CD4-positive, alpha-beta T cell treated with Interleukin-2 at 100 ng/mL for 4 hours (primary cell): ENCODE data around the gene BHLHE40.
A peak's percentile ranks its signal among the peaks of the same experiment; 100 is the strongest.

Source experiments
- DNase-seq: peaks from one replicate; pipeline ENCODE4 v3.0.0-alpha.2; 2020; ENCODE audit warnings: low spot score

Gene BHLHE40

GRCh38 chr3:4983739-4984510, 4.7 kb downstream of the BHLHE40 start:
- peak; percentile 93 for DNase-seq

GRCh38 chr3:4984511-4984864, 5.3 kb downstream of the BHLHE40 start:
- no peak for DNase-seq

GRCh38 chr3:4985330-4986174, 6.3 kb downstream of the BHLHE40 start:
- DNase-seq, result no peak

GRCh38 chr3:4986175-4986781, 7.0 kb downstream of the BHLHE40 start:
- no peak for DNase-seq

DNA sequence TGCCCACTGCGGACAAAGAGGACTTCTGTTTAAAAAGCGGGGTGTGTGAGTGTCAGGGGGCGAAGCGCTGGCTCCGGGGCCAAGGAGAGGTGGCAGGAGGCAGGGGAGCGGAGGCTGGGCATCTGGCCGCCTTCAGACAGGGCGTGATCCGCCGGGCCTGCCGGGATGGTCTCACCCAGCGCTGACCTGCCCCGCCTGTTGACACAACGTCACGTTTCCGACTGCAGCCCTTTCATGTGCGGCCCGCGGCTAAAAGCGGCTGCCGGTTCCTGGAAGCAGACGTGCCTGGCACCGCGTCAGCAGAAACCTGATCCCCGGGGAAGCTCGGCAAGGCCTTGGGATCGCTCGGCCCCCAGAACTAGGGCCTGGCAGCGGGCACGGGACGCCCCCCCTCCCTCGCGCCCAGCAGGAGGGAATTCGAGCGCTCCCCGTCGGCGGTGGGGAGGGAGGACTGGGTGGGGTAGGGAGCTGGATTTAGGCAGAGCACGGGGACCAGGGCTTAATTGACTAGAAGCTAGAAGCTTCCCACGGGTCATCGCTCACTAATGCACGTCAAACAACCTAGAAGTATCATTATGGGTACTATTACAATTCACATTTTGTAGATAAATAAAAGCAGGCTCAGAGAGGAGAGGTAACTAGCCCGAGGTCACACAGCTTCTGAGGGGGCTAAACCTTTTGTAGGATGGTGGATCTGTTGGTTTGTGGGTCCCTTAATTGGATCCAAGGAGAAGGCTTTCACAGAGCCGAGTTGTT, 7.7 kb downstream of the BHLHE40 start:
- DNase-seq, result peak; percentile 75

- DNase-seq, result no peak
Measured at GRCh38 chr3:4987538-4988296, 8.5 kb downstream of the BHLHE40 start.

- DNase-seq, result no peak
Measured at GRCh38 chr3:4988983-4989834, 10.0 kb downstream of the BHLHE40 start.

GRCh38 chr3:4990069-4990468, 10.8 kb downstream of the BHLHE40 start:
- DNase-seq, result peak; percentile 34

DNA sequence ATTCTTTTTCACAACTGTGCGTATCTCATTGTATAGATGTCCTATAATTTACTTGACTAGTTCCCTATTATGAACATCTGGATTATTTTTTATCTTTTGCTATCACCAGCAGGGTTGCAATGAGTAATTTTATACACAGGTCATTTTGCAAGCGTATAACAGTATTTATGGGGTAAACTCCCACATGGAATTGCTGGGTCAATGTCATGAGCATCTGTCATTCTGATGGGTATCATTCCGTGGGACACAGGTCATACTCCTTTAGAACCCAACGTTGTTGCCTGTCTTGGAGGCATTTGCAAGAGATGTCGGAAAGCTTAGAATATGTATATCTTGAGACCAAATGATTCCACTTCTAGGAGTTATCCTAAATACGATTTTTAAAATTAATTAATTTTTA, 12.9 kb downstream of the BHLHE40 start:
- DNase-seq, result no peak

- no peak for DNase-seq
Measured at GRCh38 chr3:4993276-4994143, 14.3 kb downstream of the BHLHE40 start.

DNA sequence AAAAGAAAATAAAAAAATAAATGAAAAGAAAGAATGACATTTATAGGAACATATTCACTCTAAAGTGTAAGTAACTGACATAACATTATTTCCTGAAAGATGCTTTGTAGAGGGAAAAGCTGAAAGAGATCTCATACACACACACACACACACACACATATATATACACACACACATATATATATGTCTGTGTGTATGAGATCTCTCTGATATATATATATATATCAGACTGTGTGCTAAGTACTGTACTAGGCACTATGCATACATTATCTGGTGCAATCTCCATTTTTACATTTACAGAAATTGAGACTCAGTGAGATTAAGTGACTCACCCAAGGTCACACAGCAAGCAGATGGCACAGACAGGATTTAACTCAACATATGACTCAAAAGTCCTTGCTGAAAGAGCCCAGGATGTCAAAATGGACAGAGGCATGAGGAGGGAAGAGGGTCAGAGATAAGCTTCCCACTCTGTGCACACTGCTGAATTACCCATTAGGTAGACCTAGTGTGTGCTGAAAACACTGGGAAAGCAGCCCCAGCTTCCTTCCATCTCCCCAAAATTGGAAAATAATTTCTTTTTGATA, 15.0 kb downstream of the BHLHE40 start:
- peak; percentile 27 for DNase-seq

DNA sequence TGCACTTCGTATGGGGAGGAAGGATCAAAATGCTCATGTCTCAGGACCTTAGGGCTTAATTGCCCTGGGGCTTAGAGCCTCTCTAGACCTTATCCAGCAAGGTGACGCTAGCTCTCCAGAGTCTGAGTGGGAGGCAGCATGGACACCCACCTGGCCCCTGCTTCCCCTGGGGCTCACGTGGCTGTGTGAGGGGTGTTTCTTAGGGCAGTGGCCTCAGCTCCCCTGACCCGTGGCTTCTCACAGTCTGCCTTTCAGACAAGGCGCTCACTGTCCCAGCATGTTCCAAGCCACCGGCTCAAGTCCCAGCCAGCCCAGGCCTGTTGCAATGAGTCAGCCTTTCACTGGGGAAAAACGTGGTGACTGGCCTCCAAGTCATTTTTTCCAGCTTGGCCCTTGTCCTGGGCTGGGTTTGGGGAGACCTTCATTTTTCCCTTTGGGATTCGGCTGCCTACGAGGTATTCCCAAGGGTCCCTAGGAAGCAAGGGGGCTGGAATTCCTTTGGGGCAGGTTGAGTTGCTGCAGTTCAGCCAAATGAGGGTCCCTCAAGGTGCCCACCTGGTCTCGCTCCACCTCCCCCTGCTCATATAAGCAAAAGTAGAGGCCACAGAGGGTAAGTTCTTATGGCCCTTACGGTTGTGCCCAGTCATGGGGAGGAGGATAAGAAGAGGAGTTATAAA, 15.7 kb downstream of the BHLHE40 start:
- DNase-seq, result no peak

DNA sequence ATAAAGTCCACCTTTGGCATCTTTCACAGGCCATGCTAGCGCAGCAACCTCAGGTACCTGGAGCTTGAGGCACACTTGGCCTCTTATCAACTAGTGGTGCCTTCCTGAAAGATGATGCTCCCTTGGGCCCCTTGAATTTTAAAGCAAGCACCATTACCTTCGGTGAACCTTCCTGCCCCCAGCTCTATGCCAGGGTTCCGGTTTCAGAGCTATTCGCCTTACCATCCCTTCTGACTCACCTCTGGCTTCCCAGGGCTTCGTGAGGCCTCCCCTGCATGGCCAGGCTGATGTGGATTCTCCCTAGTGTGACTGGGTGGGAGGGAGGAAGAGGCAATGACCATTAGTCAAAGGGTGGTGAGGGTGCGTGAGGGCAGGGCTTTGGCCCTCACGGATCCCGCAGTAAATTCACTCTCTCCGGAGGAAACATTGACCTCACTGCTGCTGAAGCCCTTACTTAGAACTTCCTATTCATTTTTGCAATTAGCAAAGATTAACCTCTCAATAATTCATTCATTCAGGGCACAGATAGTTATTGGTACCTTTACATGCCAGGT, 16.3 kb downstream of the BHLHE40 start:
- no peak for DNase-seq

GRCh38 chr3:4996223-4996765, 17.1 kb downstream of the BHLHE40 start:
- DNase-seq, result no peak

GRCh38 chr3:4996771-4997291, 17.6 kb downstream of the BHLHE40 start:
- DNase-seq, result no peak

GRCh38 chr3:4997946-4998345, 18.7 kb downstream of the BHLHE40 start:
- no peak for DNase-seq

- DNase-seq, result no peak
Measured at GRCh38 chr3:4999531-5000184, 20.4 kb downstream of the BHLHE40 start.
